HepG2 (cell line): Measurements from ENCODE around the gene B4GALT2. TPM values are rescaled to one million over a fixed set of nuclear protein-coding genes. Genes with fewer than 3 reads are reported as not detected.
A peak's percentile ranks its signal among the peaks of the same experiment; 100 is the strongest.

Experiments used
- ARID4A ChIP-seq: sonication (generic); formaldehyde crosslinking; IDR thresholded peaks from 2 replicates; pipeline ENCODE4 v1.5.0; 2020; ENCODE audit warnings: mild to moderate bottlenecking, missing genetic modification reagents, borderline replicate concordance
- BCL6 ChIP-seq: IDR thresholded peaks from 2 replicates; pipeline ENCODE4 v1.6.1; 2016; ENCODE audit warnings: missing genetic modification reagents, missing compliant biosample characterization
- CREM ChIP-seq, 2 experiments: sonication (generic) in 1 of 2; formaldehyde crosslinking in 1 of 2; IDR thresholded peaks; 2 replicates each; pipeline versions ENCODE4 v1.4.0 to v1.6.1; 2016 to 2020; ENCODE audit warnings: antibody characterized with exemption in 1 of 2, mild to moderate bottlenecking in 1 of 2, missing genetic modification reagents in 1 of 2
- GTF3A ChIP-seq: sonication (generic); formaldehyde crosslinking; conservative IDR thresholded peaks from 2 replicates; pipeline ENCODE4 v1.4.0; 2020; ENCODE audit warnings: mild to moderate bottlenecking, missing genetic modification reagents
- HNF1A ChIP-seq, 2 experiments: sonication (generic) in 1 of 2; formaldehyde crosslinking in 1 of 2; IDR thresholded peaks; 2 replicates each; pipeline versions ENCODE4 v1.4.0 to v1.6.1; 2016 to 2020; ENCODE audit warnings: borderline replicate concordance in 1 of 2, low read depth in 1 of 2, mild to moderate bottlenecking in 1 of 2, missing genetic modification reagents in 1 of 2
- NCOA5 ChIP-seq: sonication (generic); formaldehyde crosslinking; IDR thresholded peaks from 2 replicates; pipeline ENCODE4 v1.4.0; 2020; ENCODE audit warnings: missing genetic modification reagents
- PCBP2 ChIP-seq: fragments of 200-400 bp; formaldehyde crosslinking; optimal IDR thresholded peaks from 2 replicates; pipeline ENCODE3; 2018; ENCODE audit warnings: low read length, low read depth; ENCODE audit not compliant: poor library complexity, severe bottlenecking
- SPEN ChIP-seq: sonication (generic); formaldehyde crosslinking; IDR thresholded peaks from 2 replicates; pipeline ENCODE4 v1.5.1; 2020; ENCODE audit warnings: low read depth, mild to moderate bottlenecking, missing genetic modification reagents
- TRAFD1 ChIP-seq: sonication (generic); formaldehyde crosslinking; IDR thresholded peaks from 2 replicates; pipeline ENCODE4 v1.5.1; 2020; ENCODE audit warnings: missing genetic modification reagents, mild to moderate bottlenecking, borderline replicate concordance
- ZNF101 ChIP-seq: sonication (generic); formaldehyde crosslinking; IDR thresholded peaks from 2 replicates; pipeline ENCODE4 v1.4.0; 2020; ENCODE audit warnings: mild to moderate bottlenecking, low read depth, missing genetic modification reagents, borderline replicate concordance
- ZNF235 ChIP-seq: sonication (generic); formaldehyde crosslinking; IDR thresholded peaks from 2 replicates; pipeline ENCODE4 v1.8.1; 2023; ENCODE audit warnings: mild to moderate bottlenecking, missing genetic modification reagents, borderline replicate concordance
- ZNF337 ChIP-seq: sonication (generic); formaldehyde crosslinking; IDR thresholded peaks from 2 replicates; pipeline ENCODE4 v1.5.1; 2020; ENCODE audit warnings: missing genetic modification reagents, low read depth, mild to moderate bottlenecking, borderline replicate concordance
- ZNF577 ChIP-seq: sonication (generic); formaldehyde crosslinking; IDR thresholded peaks from 2 replicates; pipeline ENCODE4 v1.4.0; 2020; ENCODE audit warnings: mild to moderate bottlenecking, low read depth, missing genetic modification reagents, borderline replicate concordance
- ZNF639 ChIP-seq: conservative IDR thresholded peaks from 2 replicates; pipeline ENCODE4 v1.6.1; 2018; ENCODE audit warnings: missing genetic modification reagents
- polyA plus RNA-seq, 8 experiments: library from polyadenylated mRNA; depleted of rRNA in 3 of 8; stranded (reverse) in 7 of 8; unstranded in 1 of 8; fragments of >200 nt; fragmentation: Illumina TruSeq in 4 of 8; extraction: Trizol in 4 of 8; gene quantifications; 2 replicates each; pipeline versions ENCODE4 v1.2.1 to v1.2.3, GENCODE V29; 2011 to 2016; ENCODE audit warnings: low read depth in 4 of 8, missing spikeins in 1 of 8, mixed read lengths in 1 of 8; ENCODE audit not compliant: insufficient read depth in 1 of 8
- total RNA-seq, 5 experiments: library from RNA; depleted of rRNA; stranded (reverse); fragments of >200 nt; fragmentation: Illumina TruSeq; extraction: Trizol; gene quantifications; 2 replicates each; pipeline ENCODE4 v1.2.3, GENCODE V29; 2016; ENCODE audit warnings: low read depth in 1 of 5

The B4GALT2 gene
- total and polyA plus RNA-seq, 2 of the 13 experiments (the other 11 are each of a cell fraction or from before 2014, with no cell fraction given): 41.9 to 78.0 TPM

- TF ChIP-seq TRAFD1 (CRISPR knock-in tag) (no peak; the same call in 1 of the 2 replicates), ZNF235 (CRISPR knock-in tag) (peak; percentile 93; the same call in 1 of the 2 replicates), SPEN (CRISPR knock-in tag) (peak; percentile 94), ZNF337 (CRISPR knock-in tag) (0 out of 2 replicates have a peak, but pooled peaks have one; percentile 75), ARID4A (CRISPR knock-in tag) (peak; percentile 98), BCL6 (peak; percentile 59), CREM (IDR thresholded peaks at IDR 0.05) (peak; percentile 59; the same call in 1 of the 2 replicates), CREM (CRISPR knock-in tag; IDR thresholded peaks at IDR 0.05) (no peak), PCBP2 (no peak), HNF1A (IDR thresholded peaks at IDR 0.05; ENCODE audit: low read depth) (no peak), HNF1A (CRISPR knock-in tag; IDR thresholded peaks at IDR 0.05; ENCODE audit: borderline replicate concordance) (peak; percentile 85; the same call in 1 of the 2 replicates), ZNF577 (CRISPR knock-in tag) (peak; percentile 62; the same call in 1 of the 2 replicates), GTF3A (CRISPR knock-in tag) (peak; percentile 99), NCOA5 (CRISPR knock-in tag) (no peak), ZNF101 (CRISPR knock-in tag) (no peak), ZNF639 (CRISPR knock-in tag) (peak; percentile 84; the same call in 1 of the 2 replicates)
These were observed 32.6 kb upstream of the B4GALT2 start, which contains the start of gene IPO13 (continued) for GRCh38 chr1:43946236-43947060.
